Smooth muscle cell of the coronary artery (primary cell): ENCODE measurements around the gene GOLGA6L25. TPM values are rescaled to one million over a fixed set of nuclear protein-coding genes. Genes with fewer than 3 reads are reported as not detected.

ENCODE experiments used
- total RNA-seq: library from RNA; depleted of rRNA; stranded (reverse); fragments of >200 nt; gene quantifications from 2 replicates; pipeline ENCODE4 v1.2.3, GENCODE V29; 2014; ENCODE audit warnings: low replicate concordance

GOLGA6L25 gene
- not detected in 2 replicates for total RNA-seq

GRCh38 chr15:28553268-28553667, at the start of gene GOLGA6L25:
Gene GOLGA6L25 (plus strand): TSS chr15:28553568. CDS start chr15:28553629, 61 bp downstream.

GRCh38 chr15:28532954-28533353, 20.4 kb upstream of the GOLGA6L25 start, which contains the start of gene GOLGA8G:
Gene GOLGA8G (minus strand): TSS chr15:28532971. CDS start chr15:28532909, 62 bp downstream.

Other genes with a start within 250 kb of the GOLGA6L25 start
- gene HERC2, start 231.4 kb upstream of the GOLGA6L25 start, total RNA-seq: 35.2 and 45.7 TPM in 2 replicates
- gene GOLGA6L24, start 195.5 kb upstream of the GOLGA6L25 start, total RNA-seq: not detected in 2 replicates
- gene GOLGA8F, start 174.9 kb upstream of the GOLGA6L25 start, total RNA-seq: not detected in 2 replicates
- gene GOLGA8G, start 20.6 kb upstream of the GOLGA6L25 start, total RNA-seq: not detected in 2 replicates
- gene GOLGA8M, start 158.9 kb downstream of the GOLGA6L25 start, total RNA-seq: 0.23 and 0.45 TPM in 2 replicates